ENCODE results near the gene SCAMP2. TPM values are rescaled to one million over a fixed set of nuclear protein-coding genes. Genes with fewer than 3 reads are reported as not detected.

SCAMP2 gene
- polyA plus RNA-seq, 1 donor from 2014 or later, result 4.5 TPM

- no peaks in the 10 kb centered on the region for H3K9me2 ChIP-seq (ENCODE audit: insufficient read depth, low read length)
- TF ChIP-seq POLR2AphosphoS5 (IDR thresholded peaks at IDR 0.05) (no peak), SMC3 (conservative IDR thresholded peaks at IDR 0.05; ENCODE audit: poor library complexity) (no peak), CTCF (IDR thresholded peaks at IDR 0.05; ENCODE audit: poor library complexity, severe bottlenecking) (no peak), EP300 (conservative IDR thresholded peaks at IDR 0.05; ENCODE audit: poor library complexity, severe bottlenecking) (no peak), TAF1 (IDR thresholded peaks at IDR 0.05; ENCODE audit: low read depth) (no peak), RAD21 (conservative IDR thresholded peaks at IDR 0.05) (no peak), EZH2 (IDR thresholded peaks at IDR 0.05; ENCODE audit: borderline replicate concordance, insufficient read depth, low read length, poor library complexity, severe bottlenecking) (no peak), MXI1 (conservative IDR thresholded peaks at IDR 0.05; ENCODE audit: poor library complexity, severe bottlenecking) (no peak), REST (IDR thresholded peaks at IDR 0.05; ENCODE audit: borderline replicate concordance) (no peak)
- H3K27ac ChIP-seq (ENCODE audit: low read length), result no peak overlapping the region
- no peaks in the 10 kb centered on the region for H3F3A ChIP-seq (ENCODE audit: insufficient read depth, low read length, poor library complexity, severe bottlenecking)
- no peaks in the 10 kb centered on the region for H4K20me1 ChIP-seq (ENCODE audit: insufficient read depth)
- no peaks in the 10 kb centered on the region for H3K9me3 ChIP-seq (ENCODE audit: low read length)
- no peak overlapping the region for H3K4me3 ChIP-seq (ENCODE audit: low read length)
- no peak overlapping the region for H2AFZ ChIP-seq (ENCODE audit: low read depth, low read length)
- no peaks in the 10 kb centered on the region for H3K79me2 ChIP-seq (replicated peaks; ENCODE audit: insufficient read depth, low read length)
- no peaks in the 10 kb centered on the region for H3K36me3 ChIP-seq (ENCODE audit: insufficient read depth, low read length)
- H3K9ac ChIP-seq (ENCODE audit: low read length), result no peak overlapping the region
- no peaks in the 10 kb centered on the region for H3K27me3 ChIP-seq (ENCODE audit: insufficient read depth, low read depth, low read length)
- no peak overlapping the region for H3K4me2 ChIP-seq (ENCODE audit: low read length)
Observed at GRCh38 chr15:74863239-74864056, 9.7 kb downstream of the SCAMP2 start.

- no peaks in the 10 kb centered on the region for H3K9me3 ChIP-seq (ENCODE audit: low read length)
- H3K4me2 ChIP-seq (ENCODE audit: low read length), result no peak overlapping the region
- H3F3A ChIP-seq (ENCODE audit: insufficient read depth, low read length, poor library complexity, severe bottlenecking), result no peaks in the 10 kb centered on the region
- no peaks in the 10 kb centered on the region for H3K79me2 ChIP-seq (replicated peaks; ENCODE audit: insufficient read depth, low read length)
- no peak overlapping the region for H2AFZ ChIP-seq (ENCODE audit: low read depth, low read length)
- H3K27me3 ChIP-seq (ENCODE audit: insufficient read depth, low read depth, low read length), result no peaks in the 10 kb centered on the region
- no peaks in the 10 kb centered on the region for H3K36me3 ChIP-seq (ENCODE audit: insufficient read depth, low read length)
- no peaks in the 10 kb centered on the region for H3K9me2 ChIP-seq (ENCODE audit: insufficient read depth, low read length)
- H3K4me3 ChIP-seq (ENCODE audit: low read length), result no peak overlapping the region
- H3K9ac ChIP-seq (ENCODE audit: low read length), result no peak overlapping the region
- H3K27ac ChIP-seq (ENCODE audit: low read length), result no peak overlapping the region
- TF ChIP-seq SMC3 (conservative IDR thresholded peaks at IDR 0.05; ENCODE audit: poor library complexity) (no peak), RAD21 (conservative IDR thresholded peaks at IDR 0.05) (no peak), REST (IDR thresholded peaks at IDR 0.05; ENCODE audit: borderline replicate concordance) (no peak), EP300 (conservative IDR thresholded peaks at IDR 0.05; ENCODE audit: poor library complexity, severe bottlenecking) (no peak), MXI1 (conservative IDR thresholded peaks at IDR 0.05; ENCODE audit: poor library complexity, severe bottlenecking) (no peak), TAF1 (IDR thresholded peaks at IDR 0.05; ENCODE audit: low read depth) (no peak), CTCF (IDR thresholded peaks at IDR 0.05; ENCODE audit: poor library complexity, severe bottlenecking) (no peak)
- H4K20me1 ChIP-seq (ENCODE audit: insufficient read depth), result no peaks in the 10 kb centered on the region
Observed at GRCh38 chr15:74858369-74858740, 14.8 kb downstream of the SCAMP2 start.
